Frontal cortex (tissue), 4 donors: ENCODE results near the gene PPARD. TPM values are rescaled to one million over a fixed set of nuclear protein-coding genes. Genes with fewer than 3 reads are reported as not detected.
"Not testable (repeated sequence)": the region's sequence is repeated elsewhere in the genome, so short reads cannot be mapped to it uniquely, and the experiment has no call there.

Source experiments
- DNase-seq, 2 donors: peaks; one replicate each; pipeline ENCODE4 v3.0.0; 2012; ENCODE audit warnings: low spot score in 2 of 2
- FAIRE-seq: peaks from 2 replicates; lab custom pipeline; 2012; peaks lifted over from hg19 to GRCh38; lab: Jason Lieb, UNC
- total RNA-seq: library from RNA; depleted of rRNA; stranded (reverse); fragments of >200 nt; gene quantifications from one replicate; pipeline ENCODE4 v1.2.3, GENCODE V29; 2014
- donor health status: control.
- donor health status: control.
- donor health status: control.

Gene PPARD
- total RNA-seq, 1 donor from 2014 or later = 1.6 TPM

DNA sequence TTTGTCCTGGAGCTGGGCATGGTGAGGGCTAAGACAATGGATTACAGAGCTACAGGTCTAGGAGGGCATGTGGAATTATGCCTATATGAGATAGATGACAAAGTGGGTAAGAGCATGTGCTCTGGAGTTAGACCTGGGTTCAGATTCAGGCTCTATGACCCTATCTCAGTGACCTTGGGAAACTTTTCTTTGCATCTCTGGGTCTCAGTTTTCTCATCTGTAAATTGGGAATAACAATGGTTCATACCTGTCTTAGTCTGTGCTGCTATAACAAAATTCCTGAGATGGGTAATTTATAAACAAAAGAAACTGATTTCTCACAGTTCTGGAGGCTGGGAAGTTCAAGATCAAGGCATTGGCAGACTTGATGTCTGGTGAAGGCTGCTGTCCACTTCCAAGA, 30.3 kb downstream of the PPARD start:
- FAIRE-seq = no peak

DNA sequence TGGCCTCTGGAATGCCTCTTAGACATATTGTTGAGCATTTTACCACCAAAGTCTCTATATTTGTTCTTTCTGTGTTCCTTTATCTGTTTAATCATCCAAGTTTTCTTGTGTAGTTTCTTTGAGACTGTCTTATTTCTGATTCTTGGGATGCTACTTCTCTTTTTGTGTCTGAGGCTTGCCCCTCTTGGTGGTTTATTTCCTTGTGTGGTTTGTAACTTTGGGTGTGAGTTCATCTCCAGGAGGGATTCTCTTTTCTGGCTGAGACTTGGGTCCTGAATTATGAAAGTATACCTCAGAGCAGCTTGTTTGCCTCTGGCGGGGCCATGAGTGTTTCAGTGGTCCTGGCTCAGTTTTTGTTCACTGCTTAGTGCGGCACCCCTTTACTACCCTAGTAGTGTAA, 33.9 kb downstream of the PPARD start:
- DNase-seq (no peak), FAIRE-seq (no peak)

More for the DNA sequence above, 30.3 kb downstream of the PPARD start:
- DNase-seq = no peak

DNA sequence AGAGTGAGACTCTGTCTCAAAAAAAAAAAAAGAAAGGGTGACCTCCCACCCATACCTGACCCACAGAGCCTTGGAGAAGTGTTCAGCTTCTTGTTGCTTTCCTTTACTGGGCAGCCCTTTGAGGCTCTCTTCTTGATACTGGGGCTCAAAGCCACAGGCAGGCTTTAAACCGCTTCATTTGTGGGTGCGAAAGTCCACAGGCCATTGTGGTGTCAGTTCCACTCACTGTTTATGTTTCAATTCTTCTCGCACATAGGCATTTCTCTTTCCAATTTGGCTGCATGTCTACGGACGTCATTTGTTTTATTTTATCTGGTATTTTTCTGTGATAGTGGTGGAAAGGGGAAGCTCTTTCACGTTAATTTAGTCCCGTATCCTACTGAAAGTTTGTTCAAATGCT, 34.6 kb downstream of the PPARD start:
- FAIRE-seq (no peak), DNase-seq (no peak)

DNA sequence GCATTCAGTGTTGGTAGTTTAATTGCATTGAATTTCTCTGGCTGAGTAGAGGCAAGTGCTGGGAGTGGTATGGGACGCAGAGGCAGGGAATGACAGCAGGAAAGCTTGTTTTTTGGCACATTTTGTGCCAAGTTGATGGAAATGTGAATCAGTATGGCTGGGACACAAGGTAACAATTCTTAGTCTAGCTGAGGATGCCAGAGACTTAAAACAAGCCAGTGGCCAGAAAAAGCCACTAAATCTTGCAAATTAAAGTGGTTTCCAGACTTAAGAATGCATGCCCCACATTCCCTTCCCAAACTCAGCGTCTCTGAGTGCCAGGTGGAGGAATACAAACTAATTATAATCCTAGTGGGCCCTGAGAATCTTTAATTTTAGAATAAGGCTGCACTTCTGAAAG, 35.9 kb downstream of the PPARD start:
- DNase-seq (no peak), FAIRE-seq (no peak)

DNA sequence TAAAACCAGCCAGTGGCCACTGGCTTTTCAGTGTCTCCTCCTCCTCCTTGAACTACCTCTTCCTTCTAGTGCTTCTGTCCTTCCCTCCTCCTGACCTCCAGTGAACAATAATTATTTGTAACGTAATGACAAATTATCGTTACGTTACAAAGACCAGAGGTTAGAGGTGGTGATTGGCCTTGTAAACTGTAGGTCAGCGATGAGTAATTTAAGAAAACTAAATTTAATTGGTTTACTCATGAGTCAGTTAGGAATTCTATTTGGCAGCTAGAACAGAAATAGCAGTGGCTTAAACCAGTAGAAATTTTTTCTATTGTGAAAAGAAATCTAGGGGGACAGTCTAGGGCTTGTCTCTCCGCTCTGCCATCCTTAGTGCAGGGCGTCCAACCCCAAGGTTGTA, 38.8 kb downstream of the PPARD start:
- no peak for DNase-seq
- no peak for FAIRE-seq

DNA sequence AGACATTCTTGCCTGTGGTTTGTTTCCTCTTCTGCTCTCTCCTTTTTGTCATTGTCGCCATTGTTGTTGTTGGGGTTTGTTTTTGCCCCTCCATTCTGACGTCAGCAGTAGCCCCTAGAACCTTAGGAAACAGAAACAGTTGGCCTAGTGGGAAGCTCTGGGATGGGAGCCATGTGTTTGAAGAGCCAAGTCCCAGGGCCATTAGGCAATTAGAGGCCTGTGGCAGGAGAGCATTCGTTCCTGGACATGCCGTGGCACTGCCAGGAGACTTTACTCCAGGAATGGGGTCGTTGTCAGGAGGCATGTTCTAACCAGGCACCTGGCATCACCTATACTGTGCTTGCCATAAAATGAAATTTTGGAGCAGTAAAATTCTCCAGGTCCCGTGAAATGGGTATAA, 39.7 kb downstream of the PPARD start:
- DNase-seq = no peak
- no peak for FAIRE-seq

DNA sequence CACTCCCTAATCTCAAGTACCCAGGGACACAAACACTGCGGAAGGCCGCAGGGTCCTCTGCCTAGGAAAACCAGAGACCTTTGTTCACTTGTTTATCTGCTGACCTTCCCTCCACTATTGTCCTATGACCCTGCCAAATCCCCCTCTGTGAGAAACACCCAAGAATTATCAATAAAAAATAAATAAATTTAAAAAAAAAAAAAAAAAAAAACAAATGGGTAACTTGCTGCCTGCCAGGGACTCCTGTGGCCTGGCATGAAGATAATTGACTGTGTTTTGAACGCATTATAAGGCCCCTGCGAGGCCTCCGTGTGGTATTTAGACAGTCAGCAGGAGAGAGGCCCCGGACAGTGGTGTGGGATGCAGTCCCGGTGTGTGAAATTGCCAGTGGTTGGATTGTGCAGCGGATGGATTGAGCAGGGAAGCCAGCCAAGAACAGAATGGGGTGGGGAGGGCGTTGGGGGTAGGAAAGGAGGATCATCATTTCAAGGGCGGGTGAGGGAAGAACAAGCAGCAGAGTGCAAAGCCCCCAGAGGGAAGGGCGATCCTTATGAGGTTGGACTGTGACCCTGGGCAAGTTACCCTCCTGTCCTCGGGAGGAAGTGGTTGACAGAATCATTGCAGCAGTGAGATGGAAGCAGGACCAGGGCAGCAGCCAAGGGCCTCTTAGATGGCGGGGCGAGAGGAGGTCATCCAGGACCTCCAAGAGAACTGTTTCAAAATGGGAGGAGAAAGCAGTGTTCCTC, 43.3 kb downstream of the PPARD start:
- DNase-seq (no peak), FAIRE-seq (no peak)

DNA sequence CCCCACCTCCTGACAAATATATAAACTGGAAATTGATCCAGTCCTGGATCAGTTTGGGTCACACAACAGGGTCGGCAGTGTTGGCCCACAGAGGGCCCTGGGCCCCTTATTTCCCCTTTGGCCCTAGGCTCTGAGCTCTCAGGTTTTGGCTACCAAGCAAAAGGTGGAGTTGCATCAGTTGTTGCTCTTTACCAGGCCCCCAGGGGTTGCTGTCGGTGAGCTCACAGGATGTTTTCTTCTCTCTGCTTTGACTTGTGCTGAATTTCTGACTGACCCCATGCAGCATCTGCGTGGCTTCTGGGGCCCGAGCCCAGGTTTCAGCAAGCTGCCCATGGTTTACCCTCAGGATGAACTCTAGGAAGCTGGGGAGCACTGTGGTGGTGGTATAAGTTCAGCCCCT, 44.6 kb downstream of the PPARD start:
- FAIRE-seq (no peak), DNase-seq (no peak)

DNA sequence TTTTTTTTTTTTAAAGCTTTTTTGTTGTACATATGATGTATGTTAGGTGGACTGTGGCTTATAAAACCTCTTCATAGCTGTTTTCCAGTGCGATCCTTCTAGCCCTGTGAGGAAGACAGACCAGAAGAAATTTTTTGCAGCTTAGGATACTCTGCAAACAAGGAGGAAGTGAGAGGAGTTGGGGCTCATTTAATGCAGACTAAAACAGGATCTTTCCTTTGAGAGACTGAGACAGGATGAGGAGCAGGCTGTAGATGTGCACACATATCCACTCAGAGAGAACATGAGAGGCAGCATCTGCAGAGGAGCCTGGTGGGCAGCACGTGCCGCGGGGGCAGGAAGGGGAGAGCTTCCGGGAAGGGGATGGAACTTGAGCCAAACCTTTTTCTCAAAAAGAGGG, 45.7 kb downstream of the PPARD start:
- FAIRE-seq (no peak), DNase-seq (no peak)

DNA sequence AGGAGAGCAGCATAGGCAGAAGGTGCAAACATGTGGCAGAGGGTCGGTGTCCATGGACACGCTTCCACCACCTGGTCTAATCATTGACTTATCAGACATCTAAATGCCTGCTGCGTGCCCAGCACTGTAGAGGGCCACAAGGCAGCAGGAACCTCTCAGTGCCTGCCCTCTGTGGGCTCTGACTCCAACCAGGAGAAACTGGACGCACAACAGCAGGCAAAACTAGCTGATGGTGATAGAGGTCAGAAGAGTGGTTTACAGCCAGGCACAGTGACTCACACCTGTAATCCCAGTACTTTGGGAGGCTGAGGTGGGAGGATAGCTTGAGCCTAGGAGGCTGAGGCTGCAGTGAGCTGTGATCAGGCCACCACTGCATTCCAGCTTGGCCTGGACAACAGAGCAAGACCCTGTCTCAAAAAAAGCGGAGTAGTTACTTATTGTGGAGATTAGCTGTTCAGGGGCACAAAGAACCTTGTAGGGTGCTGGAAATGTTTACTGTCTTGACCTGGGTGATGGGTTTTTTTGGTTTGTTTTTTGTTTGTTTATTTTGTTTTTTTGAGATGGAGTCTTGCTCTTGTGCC, 46.5 kb downstream of the PPARD start:
- no peak for FAIRE-seq
- DNase-seq = no peak

DNA sequence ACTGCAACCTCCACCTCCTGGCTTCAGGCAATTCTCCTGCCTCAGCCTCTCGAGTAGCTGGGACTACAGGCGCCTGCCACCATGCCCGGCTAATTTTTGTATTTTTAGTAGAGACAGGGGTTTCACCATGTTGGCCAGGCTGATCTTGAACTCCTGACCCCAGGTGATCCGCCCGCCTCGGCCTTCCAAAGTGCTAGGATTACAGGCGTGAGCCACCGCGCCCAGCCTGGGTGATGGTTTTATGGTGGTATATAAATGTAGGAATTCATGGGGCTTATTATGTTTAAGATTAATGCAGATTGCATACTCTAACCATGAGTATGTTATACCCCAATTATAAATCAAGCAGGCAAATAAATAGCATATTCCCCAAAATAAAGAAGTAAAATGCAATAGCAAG, 47.0 kb downstream of the PPARD start:
- not testable (repeated sequence) for DNase-seq, FAIRE-seq

DNA sequence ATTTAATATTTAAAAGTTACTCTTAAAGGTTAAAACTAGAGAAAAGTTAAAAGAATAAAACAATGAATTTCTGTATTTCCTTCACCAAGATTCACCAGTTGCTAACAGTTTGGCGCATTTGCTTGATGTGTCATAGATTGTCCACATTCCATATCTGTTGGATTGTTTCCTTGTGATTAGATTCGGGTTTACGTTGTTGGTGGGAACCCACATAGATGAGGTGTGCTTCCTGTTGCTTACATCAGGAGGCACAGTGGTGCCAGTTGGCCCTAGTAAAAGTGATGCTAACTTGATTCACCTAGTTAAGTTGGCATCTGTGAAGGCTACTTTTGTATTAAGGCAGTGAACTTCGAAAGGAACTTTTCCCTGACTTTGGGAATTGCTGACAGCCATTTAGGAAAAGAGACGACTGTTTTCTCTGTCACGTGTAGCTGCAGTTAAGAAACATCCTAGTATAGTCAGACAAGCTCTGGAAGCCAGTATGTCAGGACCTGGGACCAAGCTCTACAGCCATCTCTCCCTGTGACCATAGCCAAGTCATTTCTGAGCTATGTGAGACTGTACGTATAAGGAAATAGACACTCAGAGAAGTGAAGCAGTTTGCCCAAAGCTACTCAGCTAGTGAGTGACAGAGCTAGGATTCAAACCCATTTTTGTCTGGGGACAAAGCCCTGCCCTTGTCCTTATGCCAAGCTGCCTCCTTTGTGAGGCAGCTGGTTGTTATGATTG, 49.0 kb downstream of the PPARD start:
- no peak for FAIRE-seq
- DNase-seq = no peak

DNA sequence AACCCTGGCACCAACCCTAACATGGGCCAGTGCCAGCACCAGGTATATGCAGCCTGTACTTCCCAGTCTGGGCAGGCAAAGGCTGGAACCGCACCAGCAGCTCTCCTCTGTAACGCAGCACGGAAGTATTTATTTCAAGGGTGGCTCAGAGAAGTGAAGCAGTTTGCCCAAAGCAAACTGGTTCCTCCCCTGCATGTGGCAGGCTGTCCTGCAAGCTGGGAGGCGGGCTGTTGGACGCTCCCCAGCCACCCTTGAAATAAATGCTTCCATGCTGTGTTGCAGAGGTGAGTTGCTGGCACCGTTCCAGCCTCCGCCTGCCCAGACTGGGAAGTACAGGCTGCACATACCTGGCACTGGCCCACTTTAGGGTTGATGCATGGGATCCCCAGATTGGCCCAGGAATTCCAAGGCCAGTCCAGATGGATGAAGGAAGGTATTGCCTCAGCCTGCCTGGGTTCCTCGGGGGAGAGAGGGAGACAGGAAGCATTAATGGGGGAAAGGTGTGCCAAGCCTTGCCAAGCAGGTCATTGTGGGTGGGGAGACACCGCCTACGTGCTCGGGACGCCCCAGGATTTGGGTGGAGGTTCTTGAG, 49.8 kb downstream of the PPARD start:
- DNase-seq (no peak), FAIRE-seq (no peak)

DNA sequence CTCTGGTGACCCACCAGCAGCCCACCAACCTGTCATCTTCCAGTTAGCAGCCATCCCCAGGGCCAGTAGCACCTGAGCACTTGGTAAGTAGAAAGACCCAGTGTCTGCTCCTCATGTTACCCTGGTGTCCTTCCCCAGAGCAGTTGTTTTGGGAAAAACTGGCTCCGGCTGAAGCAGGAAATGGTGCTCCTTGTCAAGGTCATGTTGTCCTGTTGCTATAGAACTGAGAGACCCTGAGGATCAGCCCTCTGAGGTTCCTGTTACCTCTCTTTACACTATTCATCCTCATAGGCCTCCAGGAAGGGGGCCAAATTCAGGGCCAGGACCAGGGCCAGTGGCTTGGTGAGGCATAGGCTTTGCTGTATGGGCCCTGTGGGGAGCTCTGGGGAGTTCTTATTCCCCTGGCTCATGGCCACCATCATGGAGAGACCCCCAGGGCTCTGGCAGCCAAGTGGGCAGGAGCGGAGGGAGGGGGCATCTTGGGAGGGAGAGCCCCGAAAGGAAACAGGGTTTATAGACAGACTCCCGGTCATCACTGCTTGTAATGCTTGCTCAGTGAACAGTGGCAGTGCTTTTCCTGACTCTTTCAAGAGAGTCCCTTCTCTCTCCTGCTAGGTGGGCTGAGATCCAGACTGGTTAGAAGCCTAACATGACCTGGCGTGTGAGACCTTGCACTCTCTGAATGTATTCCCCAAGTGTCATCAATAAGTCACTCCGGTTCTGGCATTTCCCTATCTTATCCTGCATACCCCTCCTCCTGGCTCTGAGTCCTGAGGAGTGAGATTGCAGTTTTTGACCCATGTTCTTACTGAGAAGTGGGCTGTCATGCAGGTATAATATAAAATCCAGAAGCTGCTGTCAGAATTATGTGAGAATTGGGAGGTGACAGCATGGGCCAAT, 50.7 kb downstream of the PPARD start:
- FAIRE-seq (no peak), DNase-seq (no peak)

DNA sequence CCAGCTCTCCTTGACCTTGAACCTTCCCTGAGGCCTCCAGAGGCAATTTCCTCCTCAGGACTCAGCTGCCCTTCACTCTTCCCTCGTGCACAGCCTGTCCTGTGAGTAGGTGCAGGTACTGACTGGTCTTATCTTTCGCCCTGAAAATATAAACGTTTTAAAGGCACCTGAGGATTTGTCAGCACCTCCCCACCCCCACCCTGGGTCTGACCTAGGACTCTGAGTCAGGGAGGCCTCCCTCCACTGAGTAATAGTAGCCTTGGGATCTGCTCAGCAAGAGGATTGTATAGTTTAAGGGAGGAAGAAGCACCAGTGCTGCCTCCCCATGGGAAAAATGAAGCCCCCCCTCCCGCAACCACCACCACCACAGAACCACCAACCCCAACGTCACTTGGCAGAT, 54.6 kb downstream of the PPARD start:
- FAIRE-seq (no peak), DNase-seq (no peak)

DNA sequence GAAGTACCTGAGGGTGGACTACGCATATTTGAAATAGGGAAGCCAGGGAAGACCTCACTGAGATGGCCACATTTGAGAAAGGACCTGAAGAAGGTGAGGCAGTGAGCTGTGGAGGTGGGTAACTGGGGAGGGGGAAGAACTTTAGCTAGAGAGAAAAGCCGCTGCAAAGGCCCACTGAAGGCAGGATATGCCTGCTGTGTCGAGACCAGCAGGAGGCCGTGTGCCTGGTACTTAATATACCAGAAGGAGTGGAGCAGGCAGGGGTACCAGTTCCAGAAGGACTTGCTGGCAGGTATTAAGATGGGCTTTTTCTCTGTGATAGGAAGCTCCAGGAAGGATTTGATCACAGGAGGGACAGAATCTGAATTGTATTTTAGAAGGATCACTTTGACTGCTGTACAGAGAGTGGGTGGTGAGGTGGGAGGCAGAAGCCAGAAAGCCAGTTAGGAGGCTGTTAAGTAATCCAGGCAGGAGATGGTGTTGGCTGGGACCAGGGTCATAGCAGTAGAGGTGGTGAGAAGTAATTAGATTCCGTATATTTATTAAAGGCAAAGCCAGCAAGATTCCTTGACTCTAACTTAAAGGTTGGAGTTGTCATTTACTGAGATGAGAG, 55.6 kb downstream of the PPARD start:
- DNase-seq (no peak), FAIRE-seq (no peak)

DNA sequence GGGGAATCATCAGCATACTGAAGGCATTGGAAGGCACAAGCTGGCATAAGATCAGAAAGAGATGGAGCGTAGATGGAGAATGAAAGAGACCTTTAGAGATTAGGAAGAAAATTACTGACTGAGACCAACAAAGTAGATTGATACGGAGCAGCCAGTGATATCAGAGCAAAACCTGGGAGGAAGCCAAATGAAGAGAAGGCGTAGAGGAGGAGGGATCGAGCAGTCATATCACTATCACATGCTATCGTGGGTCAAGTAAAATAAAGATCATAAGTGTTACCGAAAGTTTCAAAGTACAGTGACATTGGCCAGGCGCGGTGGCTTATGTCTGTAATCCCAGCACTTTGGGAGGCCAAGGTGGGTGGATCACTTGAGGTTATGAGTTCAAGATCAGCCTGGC, 56.2 kb downstream of the PPARD start:
- no peak for DNase-seq

DNA sequence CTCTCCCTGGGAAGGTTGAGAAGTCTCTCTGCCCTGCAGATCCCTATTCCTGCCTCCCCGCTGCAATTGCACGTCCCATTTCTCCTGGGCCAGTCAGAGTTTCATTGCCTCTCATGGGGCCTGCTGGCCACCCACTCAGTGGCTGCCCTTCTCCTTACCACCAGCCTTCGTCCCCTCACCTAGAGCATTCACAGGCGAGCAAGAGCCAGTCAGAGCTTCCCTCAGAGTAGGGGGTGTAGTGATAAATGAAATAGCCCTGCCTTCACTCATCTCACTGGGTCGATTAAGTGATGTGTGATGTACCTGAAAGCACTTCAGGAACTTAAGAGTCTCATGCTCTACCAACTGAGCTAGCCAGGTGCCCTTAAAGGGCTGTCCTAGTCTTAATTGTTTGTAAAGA, 57.8 kb downstream of the PPARD start:
- no peak for DNase-seq
- FAIRE-seq = no peak

More for the DNA sequence above, 56.2 kb downstream of the PPARD start:
- FAIRE-seq = no peak

DNA sequence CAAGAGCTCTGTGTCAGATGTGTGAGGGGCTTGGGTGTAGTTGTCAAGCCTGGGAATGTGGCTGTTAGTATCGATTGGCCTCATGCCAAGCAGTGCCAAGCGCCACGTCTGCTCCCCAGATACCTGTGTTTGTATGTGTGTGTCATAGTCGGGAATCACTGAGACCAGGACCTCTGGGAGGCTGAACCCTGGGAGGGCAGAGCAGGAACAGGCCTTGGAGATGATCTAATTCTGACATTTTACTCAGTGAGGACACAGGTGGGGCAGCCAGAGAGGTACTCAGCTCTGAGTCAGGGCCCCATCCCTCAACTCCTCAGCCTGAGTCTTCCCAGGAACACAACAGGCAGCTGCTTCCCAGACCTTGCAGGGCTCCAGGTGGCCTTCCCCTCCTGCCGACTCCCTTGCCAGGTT, 58.5 kb downstream of the PPARD start:
- no peak for DNase-seq
- FAIRE-seq = no peak
